Measurements from ENCODE around the gene HHAT.
"Not testable (repeated sequence)": the region's sequence is repeated elsewhere in the genome, so short reads cannot be mapped to it uniquely, and the experiment has no call there.

Gene HHAT

GRCh38 chr1:210315529-210315928 lies 13.2 kb upstream of the HHAT start:
- DNase-seq = no peak

DNA sequence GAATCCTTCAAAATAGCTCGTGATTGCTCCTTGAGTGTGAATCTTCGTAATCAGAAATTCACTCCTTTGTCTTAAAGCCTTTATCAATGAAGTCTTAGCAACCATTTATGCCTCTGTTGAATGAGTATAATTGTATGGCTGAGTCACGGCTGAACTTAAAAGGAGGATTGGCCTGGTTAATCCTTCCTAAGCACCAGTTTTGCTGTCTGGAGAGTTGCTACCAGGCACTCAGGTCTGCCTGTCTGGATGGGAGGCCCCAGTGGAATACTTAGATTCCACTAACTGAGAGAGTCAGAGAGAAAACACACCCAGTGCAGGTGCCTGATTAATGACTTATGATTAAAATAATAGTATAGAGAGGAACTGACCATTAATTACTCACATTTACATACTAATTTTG lies 7.6 kb upstream of the HHAT start:
- no peak for DNase-seq

DNA sequence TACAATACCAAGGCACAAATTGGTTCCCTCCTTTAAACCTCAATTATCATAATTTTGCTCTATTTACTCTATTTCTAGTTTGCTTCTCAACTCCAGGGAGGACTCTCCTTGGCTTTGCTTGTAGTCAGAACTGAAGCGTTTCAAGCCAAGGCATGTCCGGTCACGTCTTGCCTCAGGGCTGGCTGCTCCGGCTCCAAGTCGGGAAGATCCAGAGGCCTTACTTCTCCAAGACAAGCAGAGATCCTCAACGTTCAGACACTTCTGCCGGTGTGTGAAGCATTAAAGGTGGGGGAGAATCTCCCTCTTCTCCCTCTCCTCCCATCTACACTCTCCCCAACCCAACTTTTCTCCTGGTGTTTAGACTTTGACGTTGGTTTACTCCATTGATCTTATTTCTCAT lies 7.2 kb upstream of the HHAT start:
- DNase-seq = no peak

DNA sequence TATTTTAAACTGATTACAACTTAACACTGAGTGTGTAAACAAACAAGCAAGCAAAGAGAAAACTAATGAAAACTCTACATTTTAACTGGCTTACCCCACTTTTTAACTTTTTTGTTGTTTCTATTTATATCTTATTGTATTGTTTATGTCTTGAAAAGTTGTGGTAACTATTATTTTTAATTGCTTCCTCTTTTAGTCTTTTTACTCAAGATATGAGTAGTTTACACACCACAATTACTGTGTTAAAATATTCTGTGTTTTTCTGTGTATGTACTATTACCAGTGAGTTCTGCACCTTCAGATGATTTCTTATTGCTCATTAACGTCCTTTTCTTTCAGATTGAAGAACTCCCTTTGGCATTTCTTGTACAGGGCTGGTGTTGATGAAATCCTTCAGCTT lies 4.7 kb upstream of the HHAT start:
- DNase-seq = no peak

DNA sequence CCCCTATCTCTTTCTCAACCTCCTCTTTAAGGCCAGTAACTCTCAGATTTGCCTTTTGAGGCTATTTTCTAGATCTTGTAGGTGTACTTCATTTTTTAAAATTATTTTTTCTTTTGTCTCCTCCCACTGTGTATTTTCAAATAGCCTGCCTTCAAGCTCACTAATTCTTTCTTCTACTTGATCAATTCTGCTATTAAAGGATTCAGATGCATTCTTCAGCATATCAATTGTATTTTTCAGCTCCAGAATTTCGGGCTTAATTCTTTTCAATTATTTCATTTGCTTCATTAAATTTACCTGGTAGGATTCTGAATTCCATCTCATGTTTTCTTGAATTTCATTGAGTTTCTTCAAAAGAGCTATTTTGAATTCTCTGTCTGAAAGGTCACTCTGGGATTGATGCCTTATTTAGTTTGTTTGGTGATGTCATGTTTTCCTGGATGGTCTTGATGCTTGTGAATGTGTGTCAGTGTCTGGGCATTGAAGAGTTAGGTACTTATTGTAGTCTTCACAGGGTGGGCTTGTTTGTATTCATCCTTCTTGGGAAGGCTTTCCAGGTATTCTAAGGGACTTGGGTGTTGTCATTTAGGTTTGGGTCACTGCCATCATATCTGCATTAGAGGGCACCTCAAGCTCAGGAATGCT lies 3.6 kb upstream of the HHAT start:
- DNase-seq = no peak

GRCh38 chr1:210328032-210328745 lies 513 bp upstream of the HHAT start:
- no peak for DNase-seq

DNA sequence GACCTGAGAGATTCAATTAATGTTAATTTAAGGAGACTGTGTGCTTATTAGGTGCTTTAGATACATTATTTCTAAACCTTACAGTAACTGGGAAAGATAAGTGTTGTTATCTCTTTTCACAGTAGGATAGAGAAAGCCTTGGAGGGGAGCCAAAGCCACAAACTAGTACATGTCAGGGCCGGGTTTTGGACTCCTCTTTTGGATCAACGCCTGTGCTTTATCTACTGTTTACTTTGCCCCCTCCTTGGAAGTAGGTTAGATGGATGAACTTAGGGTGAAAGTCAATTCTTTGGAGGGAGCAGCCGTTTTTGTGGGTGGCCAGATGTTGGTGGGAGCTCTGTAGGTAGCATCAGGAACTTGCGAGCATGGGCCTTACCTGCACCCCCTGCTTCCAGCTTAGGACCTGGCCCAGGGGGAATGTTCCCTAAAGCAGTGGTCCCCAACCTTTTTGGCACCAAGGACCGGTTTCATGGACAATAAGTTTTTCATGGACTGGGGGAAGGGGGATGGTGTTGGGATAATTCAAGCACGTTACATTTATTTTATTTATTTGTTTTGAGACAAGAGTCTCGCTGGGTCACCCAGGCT lies 1.7 kb downstream of the HHAT start:
- no peak for DNase-seq

GRCh38 chr1:210332233-210332632 lies 3.5 kb downstream of the HHAT start:
- DNase-seq = no peak

- DNase-seq = peak; percentile 5
Measured at GRCh38 chr1:210332719-210333398, 4.2 kb downstream of the HHAT start.

GRCh38 chr1:210335001-210335400 lies 6.3 kb downstream of the HHAT start:
- DNase-seq = no peak

GRCh38 chr1:210336362-210336761 lies 7.7 kb downstream of the HHAT start:
- DNase-seq = no peak

DNA sequence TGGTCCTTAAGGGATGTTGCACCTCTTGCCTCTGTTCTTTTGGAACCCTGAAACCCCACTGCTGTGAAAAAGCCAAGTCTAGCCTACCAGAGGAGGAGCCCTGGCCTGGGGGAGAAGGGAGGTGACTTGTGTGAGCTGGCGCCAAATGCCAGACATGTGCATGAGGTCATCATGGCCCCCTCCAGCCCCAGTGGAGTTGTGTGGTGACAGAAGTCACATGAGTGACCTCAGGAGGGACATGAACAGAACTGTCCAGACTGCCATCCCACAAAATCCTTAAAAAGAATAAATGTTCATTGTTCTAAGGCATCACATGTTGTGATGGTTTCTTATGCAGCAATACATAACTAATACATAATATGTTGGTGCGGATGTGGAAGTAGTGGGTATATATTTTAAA lies 10.8 kb downstream of the HHAT start:
- no peak for DNase-seq

- DNase-seq = no peak
Measured at GRCh38 chr1:210340311-210340710, 11.6 kb downstream of the HHAT start.

- DNase-seq = no peak
Measured at GRCh38 chr1:210340841-210341240, 12.1 kb downstream of the HHAT start.

- no peak for DNase-seq
Measured at GRCh38 chr1:210342986-210343780, 14.5 kb downstream of the HHAT start.

DNA sequence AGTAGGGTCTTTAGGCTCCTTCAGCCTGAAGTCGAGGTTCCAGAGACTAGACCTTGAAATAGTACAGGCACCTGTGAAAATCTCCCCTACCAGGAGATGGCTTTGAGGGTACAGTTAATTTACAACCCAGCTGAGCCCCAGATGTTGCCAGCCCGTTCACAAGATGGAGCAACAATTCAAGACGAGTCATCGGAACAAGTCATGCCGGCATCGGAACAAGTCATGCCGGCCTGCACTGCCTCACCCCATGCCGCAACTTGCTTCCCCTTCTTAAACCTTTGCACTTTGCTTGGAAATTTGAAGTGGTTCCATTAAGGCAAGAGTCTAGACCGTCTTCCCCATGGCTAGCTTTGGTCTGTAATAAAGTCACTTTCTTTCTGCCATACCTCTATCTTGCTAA lies 16.0 kb downstream of the HHAT start:
- DNase-seq = no peak

GRCh38 chr1:210347112-210347511 lies 18.4 kb downstream of the HHAT start:
- no peak for DNase-seq

- no peak for DNase-seq
Measured at GRCh38 chr1:210351496-210351895, 22.8 kb downstream of the HHAT start.

- DNase-seq = no peak
Measured at GRCh38 chr1:210352575-210352974, 23.9 kb downstream of the HHAT start.

DNA sequence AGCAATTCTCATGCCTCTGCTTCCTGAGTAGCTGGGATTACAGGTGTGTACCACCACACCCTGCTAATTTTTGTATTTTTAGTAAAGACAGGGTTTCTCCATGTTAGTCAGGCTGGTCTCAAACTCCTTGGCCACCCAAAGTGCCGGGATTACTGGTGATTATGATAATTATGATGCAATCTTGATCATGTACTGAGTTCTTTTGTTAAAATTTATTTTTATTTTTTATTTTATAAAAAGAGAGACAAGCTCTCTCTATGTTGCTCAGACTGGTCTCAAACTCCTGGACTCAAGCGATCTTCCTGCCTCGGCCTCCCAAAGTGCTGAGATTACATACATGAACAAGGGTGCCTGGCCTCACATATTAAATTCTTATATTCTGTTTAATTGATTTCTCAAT lies 25.6 kb downstream of the HHAT start:
- not testable (repeated sequence) for DNase-seq

DNA sequence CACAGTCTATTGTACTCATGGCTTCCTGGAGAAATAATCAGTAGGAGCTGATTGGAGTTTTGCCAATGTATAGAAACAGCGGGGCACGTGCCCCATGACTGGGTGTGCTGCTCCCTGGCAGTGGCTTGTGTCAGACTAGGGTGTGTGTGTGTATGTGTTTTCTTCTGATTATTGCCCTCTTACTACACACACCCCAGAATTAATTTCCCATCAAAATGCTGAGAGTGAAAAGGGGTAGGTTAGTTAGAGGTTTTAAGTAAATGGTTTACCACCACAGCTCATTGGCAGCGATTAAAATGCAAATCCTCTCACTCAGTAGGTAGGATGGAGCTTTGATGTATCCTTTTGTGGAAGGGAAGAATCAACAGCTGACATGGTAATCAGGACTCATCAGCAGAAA lies 29.9 kb downstream of the HHAT start:
- DNase-seq = no peak

DNA sequence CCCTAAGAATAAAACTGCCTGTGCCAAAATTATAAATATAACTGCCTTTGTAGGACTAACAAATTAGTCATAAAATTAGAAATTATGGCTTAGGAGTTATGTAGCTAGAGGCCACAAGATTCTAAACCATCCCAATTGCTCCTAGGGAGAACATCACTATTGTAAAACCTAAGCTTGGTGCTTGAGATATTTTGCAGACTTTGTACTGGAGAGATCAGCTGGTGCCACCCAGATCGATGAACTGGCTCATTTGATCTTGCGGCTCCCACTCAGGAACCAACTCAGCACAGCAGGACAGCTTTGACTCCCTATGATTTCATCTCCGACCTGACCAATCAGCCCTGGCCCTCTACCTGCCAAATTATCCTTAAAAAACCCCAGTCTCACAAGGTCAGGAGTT lies 30.6 kb downstream of the HHAT start:
- no peak for DNase-seq

DNA sequence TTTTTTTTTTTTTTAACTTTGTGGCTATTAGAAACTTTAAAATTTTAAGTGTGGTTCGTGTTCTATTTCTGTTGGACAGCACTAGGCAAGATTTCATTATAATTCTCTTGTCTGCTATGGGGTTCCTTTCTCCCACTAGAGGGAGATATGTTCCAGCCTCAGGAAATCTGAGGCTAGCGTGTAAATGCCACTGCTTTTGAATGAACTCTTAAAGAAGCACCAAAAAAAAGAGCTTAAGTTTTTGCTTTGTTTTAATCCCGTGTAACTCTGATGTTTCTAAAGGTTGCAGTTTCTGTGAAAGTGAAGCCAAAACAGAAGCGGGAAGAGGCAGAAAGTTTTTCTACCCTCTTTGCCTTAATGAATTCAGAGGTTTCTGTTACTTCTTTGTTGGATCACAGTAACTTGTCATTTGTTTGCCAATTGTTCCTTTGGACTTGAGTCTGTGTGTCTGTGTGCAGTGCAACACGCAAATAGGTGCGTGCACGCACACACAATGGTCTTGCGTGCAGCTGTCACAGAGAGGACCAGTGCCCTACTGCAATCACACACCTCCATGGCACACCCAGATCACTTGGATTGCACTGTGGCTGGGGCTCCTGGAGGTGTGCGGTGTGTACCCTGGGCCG lies 32.3 kb downstream of the HHAT start:
- DNase-seq = no peak

Measured in activated T-cell treated with anti-CD3 and anti-CD28 coated beads for 4 hours (primary cell).